Gastrocnemius medialis (tissue), 4 donors: Measurements from ENCODE around the gene DNAJB6. TPM values are rescaled to one million over a fixed set of nuclear protein-coding genes. Genes with fewer than 3 reads are reported as not detected.
A peak's percentile ranks its signal among the peaks of the same experiment; 100 is the strongest.

Experiments
- ATAC-seq, 2 donors: fragments of 150-250 bp; one replicate each; pipeline ENCODE4 v1.9.1; 2016
- DNase-seq, 2 donors: peaks; one replicate each; pipeline ENCODE4 v3.0.0-alpha.2; 2019
- H3K27ac ChIP-seq, 4 donors: fragments of 200-600 bp; sonication (generic); 1 replicate in 1 of 4; 2 replicates in 3 of 4; pipeline ENCODE4 v1.5.1; 2016 to 2018; ENCODE audit warnings: mild to moderate bottlenecking in 2 of 4, moderate library complexity in 1 of 4
- H3K27me3 ChIP-seq, 3 donors: fragments of 200-600 bp; sonication (generic) in 2 of 3; 1 replicate in 1 of 3; 2 replicates in 2 of 3; pipeline versions ENCODE4 v1.5.1 to v1.6.0; 2016 to 2019; ENCODE audit warnings: mild to moderate bottlenecking in 1 of 3, moderate library complexity in 1 of 3
- H3K36me3 ChIP-seq, 2 donors: fragments of 200-600 bp; sonication (generic) in 1 of 2; one replicate each; pipeline ENCODE4 v1.5.1; 2017 to 2018
- H3K4me1 ChIP-seq, 2 donors: fragments of 200-600 bp; sonication (generic) in 1 of 2; one replicate each; pipeline ENCODE4 v1.5.1; 2016 to 2017; ENCODE audit warnings: mild to moderate bottlenecking in 2 of 2
- H3K4me3 ChIP-seq, 4 donors: fragments of 200-600 bp; sonication (generic) in 3 of 4; 1 replicate in 1 of 4; 2 replicates in 3 of 4; pipeline ENCODE4 v1.5.1; 2016 to 2019; ENCODE audit warnings: mild to moderate bottlenecking in 2 of 4
- H3K9me3 ChIP-seq, 3 donors: fragments of 200-600 bp; sonication (generic) in 2 of 3; 1 replicate in 1 of 3; 2 replicates in 2 of 3; pipeline ENCODE4 v1.5.1; 2016 to 2019
- POLR2A ChIP-seq, 2 donors: fragments of 450-650 bp; IDR thresholded peaks; one replicate each; pipeline ENCODE4 v1.6.1; 2017; ENCODE audit warnings: antibody characterized with exemption in 2 of 2, mild to moderate bottlenecking in 2 of 2, moderate library complexity in 2 of 2
- in situ Hi-C, 4 donors: fragments of 200-750 bp; cut with MboI; loops; one replicate each; pipeline versions ENCODE4 v1.15.0 to v1.8.0; 2017; ENCODE audit warnings: low sequenced_read_pairs in 4 of 4
- intact Hi-C: fragments of 100-400 bp; cut with DNase I; formaldehyde crosslinking; loops from one replicate; pipeline ENCODE4 v1.15.1; 2023; ENCODE audit warnings: low total_unique reads
- total RNA-seq, 4 donors: library from RNA; depleted of rRNA; stranded (reverse); fragments of >200 nt; gene quantifications; one replicate each; pipeline versions ENCODE4 v1.1.0 to v1.2.3, GENCODE V29; 2016
- TF ChIP-seq, protein P1 (sequence below), 5 experiments: fragments of 450-650 bp in 3 of 5; fragments of 200-600 bp in 2 of 5; sonication (generic) in 2 of 5; IDR thresholded peaks in 4 of 5; conservative IDR thresholded peaks in 1 of 5; 1 replicate in 4 of 5; 2 replicates in 1 of 5; pipeline ENCODE4 v1.5.1; 2016 to 2019; ENCODE audit warnings: antibody characterized with exemption in 5 of 5, mild to moderate bottlenecking in 3 of 5, moderate library complexity in 3 of 5

Gene DNAJB6
- total RNA-seq, 4 donors from 2014 or later = 130 to 269 (median 188) TPM

DNA sequence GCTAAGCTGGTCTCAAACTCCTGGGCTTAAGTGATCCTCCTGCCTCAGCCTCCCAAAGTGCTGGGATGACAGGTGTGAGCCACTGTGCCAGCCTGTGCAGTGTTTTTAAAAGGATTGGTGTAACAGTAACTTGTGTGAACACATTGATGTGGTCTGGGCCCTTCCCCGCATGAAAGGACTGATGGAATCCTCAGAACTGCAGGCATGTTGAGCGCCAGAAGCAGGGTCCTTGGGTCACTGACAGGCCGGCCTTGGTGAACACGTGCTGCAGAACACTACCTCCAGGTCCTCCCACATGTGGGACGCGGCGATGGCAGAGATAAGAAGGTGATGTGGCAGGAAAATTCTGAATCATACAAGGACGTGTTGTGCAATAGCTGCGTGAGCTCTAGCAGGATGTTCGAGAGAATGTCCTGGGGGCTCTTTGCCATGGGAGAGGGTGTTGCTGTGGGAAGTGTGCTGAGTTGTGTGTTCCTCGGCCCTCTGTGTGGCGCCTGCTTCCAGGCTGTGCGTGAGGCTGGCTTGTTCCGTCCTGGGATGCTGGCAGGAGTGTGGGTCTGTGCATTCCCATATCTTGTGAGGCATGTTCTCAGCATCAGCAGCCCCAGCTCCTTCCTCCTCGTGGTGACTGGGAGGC lies 68.2 kb downstream of the DNAJB6 start:
- no peaks in the 10 kb centered on the region for H3K9me3 ChIP-seq
- no peak overlapping the region for H3K4me3 ChIP-seq
- no peak for TF ChIP-seq POLR2A (IDR thresholded peaks at IDR 0.05)
- TF ChIP-seq, protein P1, sequence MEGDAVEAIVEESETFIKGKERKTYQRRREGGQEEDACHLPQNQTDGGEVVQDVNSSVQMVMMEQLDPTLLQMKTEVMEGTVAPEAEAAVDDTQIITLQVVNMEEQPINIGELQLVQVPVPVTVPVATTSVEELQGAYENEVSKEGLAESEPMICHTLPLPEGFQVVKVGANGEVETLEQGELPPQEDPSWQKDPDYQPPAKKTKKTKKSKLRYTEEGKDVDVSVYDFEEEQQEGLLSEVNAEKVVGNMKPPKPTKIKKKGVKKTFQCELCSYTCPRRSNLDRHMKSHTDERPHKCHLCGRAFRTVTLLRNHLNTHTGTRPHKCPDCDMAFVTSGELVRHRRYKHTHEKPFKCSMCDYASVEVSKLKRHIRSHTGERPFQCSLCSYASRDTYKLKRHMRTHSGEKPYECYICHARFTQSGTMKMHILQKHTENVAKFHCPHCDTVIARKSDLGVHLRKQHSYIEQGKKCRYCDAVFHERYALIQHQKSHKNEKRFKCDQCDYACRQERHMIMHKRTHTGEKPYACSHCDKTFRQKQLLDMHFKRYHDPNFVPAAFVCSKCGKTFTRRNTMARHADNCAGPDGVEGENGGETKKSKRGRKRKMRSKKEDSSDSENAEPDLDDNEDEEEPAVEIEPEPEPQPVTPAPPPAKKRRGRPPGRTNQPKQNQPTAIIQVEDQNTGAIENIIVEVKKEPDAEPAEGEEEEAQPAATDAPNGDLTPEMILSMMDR (IDR thresholded peaks at IDR 0.05 in 4 of 5, conservative IDR thresholded peaks at IDR 0.05 in 1 of 5) = no peak
- in situ Hi-C loops = loop anchor here in 1 of 4 donors (25.0 kb wide), 1 partner anchor 143 kb away; no protein-coding TSS in a partner anchor
- ATAC-seq (peak; percentile 34 to 47), DNase-seq (peak in 1 of 2 donors; percentile 59)
- no peaks in the 10 kb centered on the region for H3K27me3 ChIP-seq
- intact Hi-C loops = loop anchor here (1.0 to 10.0 kb wide), 6 partner anchors 8 to 763 kb away; partner anchors contain the start of genes RNF32 and UBE3C
- peaks cover 23 to 37% of the 10 kb centered on the region in 2 donors for H3K4me1 ChIP-seq
- H3K36me3 ChIP-seq = peaks cover 0 to 8% of the 10 kb centered on the region in 2 donors
- H3K27ac ChIP-seq = peak overlapping the region; percentile 64 to 81 (median 77)

DNA sequence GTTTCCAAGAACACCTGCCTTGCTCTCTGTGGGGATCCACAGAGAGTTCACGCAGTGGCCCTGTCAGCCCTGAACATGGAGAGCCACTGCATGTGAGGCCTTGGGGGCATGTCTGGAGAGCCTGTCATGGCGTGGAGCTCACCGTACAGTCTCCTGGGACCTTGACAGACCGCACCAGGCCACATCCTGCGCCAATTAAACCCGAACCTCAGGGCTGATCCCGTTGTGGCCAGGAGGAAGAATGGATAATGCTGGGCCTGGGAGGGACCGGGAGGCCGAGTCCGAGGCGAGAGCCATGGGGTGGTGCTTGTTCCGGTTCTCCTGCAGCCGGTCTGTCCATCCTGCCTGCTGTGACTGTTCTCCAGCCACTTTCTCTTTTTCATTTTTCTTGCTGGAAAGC lies 68.7 kb downstream of the DNAJB6 start:
- no peaks in the 10 kb centered on the region for H3K27me3 ChIP-seq
- ATAC-seq (peak in 1 of 2 donors; percentile 32), DNase-seq (no peak)
- in situ Hi-C loops = loop anchor here in 1 of 4 donors (25.0 kb wide), 1 partner anchor 143 kb away; no protein-coding TSS in a partner anchor
- intact Hi-C loops = loop anchor here (1.0 to 10.0 kb wide), 6 partner anchors 8 to 763 kb away; partner anchors contain the start of genes RNF32 and UBE3C
- peaks cover 0 to 10% of the 10 kb centered on the region in 2 donors for H3K36me3 ChIP-seq
- H3K9me3 ChIP-seq = no peaks in the 10 kb centered on the region
- H3K4me3 ChIP-seq = no peak overlapping the region
- H3K4me1 ChIP-seq = peaks cover 22 to 36% of the 10 kb centered on the region in 2 donors
- TF ChIP-seq, protein P1 (IDR thresholded peaks at IDR 0.05 in 4 of 5, conservative IDR thresholded peaks at IDR 0.05 in 1 of 5) = no peak
- no peak for TF ChIP-seq POLR2A (IDR thresholded peaks at IDR 0.05)
- H3K27ac ChIP-seq = peak overlapping the region; percentile 64 to 81 (median 77)

DNA sequence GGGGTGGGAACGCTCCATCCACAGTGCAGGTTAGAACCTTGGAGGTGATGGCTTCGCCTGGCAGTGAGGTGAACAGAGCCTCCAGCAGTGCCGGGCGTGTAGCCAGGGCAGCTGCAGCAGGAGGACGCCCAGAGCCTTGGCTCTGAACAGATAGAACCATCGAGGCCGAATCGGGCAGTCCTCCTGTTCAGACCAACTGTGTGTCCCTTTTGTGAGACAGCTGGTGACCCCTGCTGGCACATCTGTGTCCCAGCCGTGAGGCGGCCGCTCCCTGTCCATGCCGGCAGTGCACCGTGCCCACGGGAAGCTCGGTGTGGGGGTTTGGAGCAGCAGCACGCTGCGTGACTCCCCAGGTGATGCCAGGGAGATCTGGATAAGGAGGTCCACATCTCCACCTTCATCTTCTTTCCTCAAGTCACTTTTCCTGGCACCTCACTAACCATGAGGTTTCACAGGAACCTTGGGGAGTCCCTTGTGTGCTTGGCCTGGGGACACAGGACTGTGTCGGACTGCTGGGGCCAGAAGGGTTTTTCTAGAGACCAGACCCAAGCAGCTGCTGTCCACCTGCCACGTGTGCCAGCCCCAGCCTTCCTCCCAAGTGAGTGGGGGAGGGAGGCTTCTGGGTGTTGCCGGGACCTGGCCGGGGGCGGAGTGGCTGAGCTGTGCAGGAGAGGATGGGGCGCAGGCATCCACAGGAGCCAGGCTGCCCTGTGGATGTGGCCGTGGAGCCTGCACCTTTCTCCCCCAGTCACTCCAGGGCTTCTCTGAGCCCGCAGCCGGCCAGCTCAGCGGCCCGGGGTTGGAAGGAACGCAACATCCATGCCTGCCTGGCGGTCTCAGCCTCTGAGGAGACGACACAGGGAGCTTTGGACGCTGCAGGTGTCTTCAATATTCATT lies 69.4 kb downstream of the DNAJB6 start:
- H3K36me3 ChIP-seq = peaks cover 0 to 13% of the 10 kb centered on the region in 2 donors
- DNase-seq (peak; percentile 76 to 89), ATAC-seq (peak; percentile 75 to 84)
- H3K4me1 ChIP-seq = peaks cover 22 to 29% of the 10 kb centered on the region in 2 donors
- in situ Hi-C loops (loop anchor here in 1 of 4 donors (25.0 kb wide), 1 partner anchor 144 kb away; no protein-coding TSS in a partner anchor), intact Hi-C loops (loop anchor here (1.0 to 10.0 kb wide), 6 partner anchors 9 to 764 kb away; partner anchors contain the start of genes RNF32 and UBE3C)
- no peak for TF ChIP-seq POLR2A (IDR thresholded peaks at IDR 0.05)
- TF ChIP-seq, protein P1 (IDR thresholded peaks at IDR 0.05 in 4 of 5, conservative IDR thresholded peaks at IDR 0.05 in 1 of 5) = peak; percentile 33 to 67 (median 50)
- H3K27me3 ChIP-seq = no peaks in the 10 kb centered on the region
- no peaks in the 10 kb centered on the region for H3K9me3 ChIP-seq
- H3K4me3 ChIP-seq = no peak overlapping the region
- H3K27ac ChIP-seq = peak overlapping the region; percentile 64 to 81 (median 77)

DNA sequence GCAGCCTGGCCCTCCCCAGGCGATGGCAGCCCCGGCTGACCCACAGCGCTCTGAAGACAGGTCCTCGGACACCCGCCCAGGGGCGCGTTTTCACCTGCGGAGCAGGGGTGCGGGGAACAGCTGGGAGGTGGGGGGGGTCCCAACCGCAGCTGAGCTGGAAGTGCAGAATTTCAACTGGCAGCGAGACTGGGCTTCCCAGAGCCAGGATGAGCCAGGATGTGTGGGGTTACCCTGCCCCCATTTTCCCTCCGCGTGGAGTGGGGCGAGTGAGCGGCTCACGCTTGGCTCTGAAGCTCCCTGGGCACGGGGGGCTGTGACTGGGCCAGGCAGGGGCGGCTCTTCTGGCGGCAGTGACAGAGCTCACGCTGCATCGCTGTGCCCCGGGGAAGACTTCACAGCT lies 70.2 kb downstream of the DNAJB6 start:
- TF ChIP-seq POLR2A (IDR thresholded peaks at IDR 0.05) = no peak
- TF ChIP-seq, protein P1 (IDR thresholded peaks at IDR 0.05 in 4 of 5, conservative IDR thresholded peaks at IDR 0.05 in 1 of 5) = no peak
- ATAC-seq = no peak
- Histone ChIP-seq H3K4me3 (no peak overlapping the region), H3K27ac (peak overlapping the region; percentile 64 to 81 (median 77)), H3K36me3 (peaks cover 0 to 15% of the 10 kb centered on the region in 2 donors), H3K4me1 (peaks cover 22 to 26% of the 10 kb centered on the region in 2 donors), H3K27me3 (no peaks in the 10 kb centered on the region), H3K9me3 (no peaks in the 10 kb centered on the region)
- intact Hi-C loops (loop anchor here (5.0 to 10.0 kb wide), 4 partner anchors 132 to 765 kb away; partner anchors contain the start of genes RNF32 and UBE3C), in situ Hi-C loops (loop anchor here in 1 of 4 donors (25.0 kb wide), 1 partner anchor 145 kb away; no protein-coding TSS in a partner anchor)
- DNase-seq = no peak
